GM06990 (cell line): ENCODE results near the gene UGP2.

Source experiments
- DNase-seq: peaks from one replicate; pipeline ENCODE4 v3.0.0-alpha.2; 2011; ENCODE audit not compliant: insufficient read length; ENCODE audit errors: extremely low read depth
- H3K27me3 ChIP-seq: replicated peaks from 2 replicates; pipeline ENCODE4 v1.6.0; 2011; ENCODE audit warnings: low read length; ENCODE audit not compliant: control insufficient read depth, insufficient read depth
- H3K36me3 ChIP-seq: 2 replicates; pipeline ENCODE4 v1.5.1; 2011; ENCODE audit warnings: low read length; ENCODE audit not compliant: control insufficient read depth, insufficient read depth
- H3K4me3 ChIP-seq: replicated peaks from 2 replicates; pipeline ENCODE4 v1.5.1; 2011; ENCODE audit warnings: low read depth, mild to moderate bottlenecking, control low read depth, low read length
- TF ChIP-seq, protein P1 (sequence below): IDR thresholded peaks from 2 replicates; pipeline ENCODE4 v1.5.1; 2011; ENCODE audit warnings: low read length, control low read depth, mild to moderate bottlenecking, inconsistent platforms; ENCODE audit not compliant: insufficient read depth, poor library complexity, severe bottlenecking

The UGP2 gene

DNA sequence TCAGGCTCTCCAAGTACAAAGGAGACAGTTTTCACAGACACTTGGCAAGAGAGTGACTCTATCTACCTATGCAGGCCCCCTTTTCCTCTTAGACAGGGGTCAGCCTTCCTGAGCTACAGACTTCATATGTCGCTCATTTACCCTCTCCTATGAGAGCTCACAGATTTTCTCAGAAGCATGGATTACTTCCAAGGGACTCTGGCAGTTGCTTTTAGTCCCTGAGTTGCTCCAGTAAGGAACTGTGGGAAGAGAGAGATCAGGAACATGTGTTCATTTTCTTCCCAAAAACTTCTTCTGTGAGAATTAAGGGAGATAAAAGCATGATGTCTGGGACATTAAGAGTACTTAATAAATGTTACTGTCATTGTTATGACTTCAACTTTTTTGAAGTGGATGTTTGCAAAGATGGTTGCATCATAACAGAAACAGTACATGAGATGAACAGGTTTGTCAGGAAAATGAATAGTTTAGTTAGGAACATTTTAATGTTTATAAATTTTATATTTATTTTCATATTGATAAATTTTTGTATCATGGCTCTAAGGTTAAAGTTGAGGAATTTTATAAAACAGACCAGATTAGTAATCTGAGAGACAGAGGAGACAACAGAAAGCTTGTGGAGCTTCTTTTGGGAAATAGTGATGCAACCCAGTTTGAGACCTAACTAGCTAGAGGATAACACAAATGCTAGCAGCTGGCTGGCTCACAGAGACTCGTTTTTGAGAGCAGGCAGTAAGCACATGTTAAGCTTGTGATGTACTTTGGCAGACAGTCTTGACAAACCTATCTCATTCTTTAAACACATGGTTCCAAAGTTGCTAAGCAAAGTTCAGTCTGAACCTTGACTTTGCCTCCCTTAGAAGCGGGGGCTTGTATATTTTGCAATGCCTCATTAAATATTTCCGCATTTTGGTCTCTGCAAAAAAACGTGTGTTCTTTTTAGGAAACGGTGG, 21.7 kb upstream of the UGP2 start:
- TF ChIP-seq, protein P1, sequence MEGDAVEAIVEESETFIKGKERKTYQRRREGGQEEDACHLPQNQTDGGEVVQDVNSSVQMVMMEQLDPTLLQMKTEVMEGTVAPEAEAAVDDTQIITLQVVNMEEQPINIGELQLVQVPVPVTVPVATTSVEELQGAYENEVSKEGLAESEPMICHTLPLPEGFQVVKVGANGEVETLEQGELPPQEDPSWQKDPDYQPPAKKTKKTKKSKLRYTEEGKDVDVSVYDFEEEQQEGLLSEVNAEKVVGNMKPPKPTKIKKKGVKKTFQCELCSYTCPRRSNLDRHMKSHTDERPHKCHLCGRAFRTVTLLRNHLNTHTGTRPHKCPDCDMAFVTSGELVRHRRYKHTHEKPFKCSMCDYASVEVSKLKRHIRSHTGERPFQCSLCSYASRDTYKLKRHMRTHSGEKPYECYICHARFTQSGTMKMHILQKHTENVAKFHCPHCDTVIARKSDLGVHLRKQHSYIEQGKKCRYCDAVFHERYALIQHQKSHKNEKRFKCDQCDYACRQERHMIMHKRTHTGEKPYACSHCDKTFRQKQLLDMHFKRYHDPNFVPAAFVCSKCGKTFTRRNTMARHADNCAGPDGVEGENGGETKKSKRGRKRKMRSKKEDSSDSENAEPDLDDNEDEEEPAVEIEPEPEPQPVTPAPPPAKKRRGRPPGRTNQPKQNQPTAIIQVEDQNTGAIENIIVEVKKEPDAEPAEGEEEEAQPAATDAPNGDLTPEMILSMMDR, result no peak
- DNase-seq, result no peak
- no peaks in the 10 kb centered on the region for H3K36me3 ChIP-seq
- no peak overlapping the region for H3K4me3 ChIP-seq
- H3K27me3 ChIP-seq, result no peaks in the 10 kb centered on the region

DNA sequence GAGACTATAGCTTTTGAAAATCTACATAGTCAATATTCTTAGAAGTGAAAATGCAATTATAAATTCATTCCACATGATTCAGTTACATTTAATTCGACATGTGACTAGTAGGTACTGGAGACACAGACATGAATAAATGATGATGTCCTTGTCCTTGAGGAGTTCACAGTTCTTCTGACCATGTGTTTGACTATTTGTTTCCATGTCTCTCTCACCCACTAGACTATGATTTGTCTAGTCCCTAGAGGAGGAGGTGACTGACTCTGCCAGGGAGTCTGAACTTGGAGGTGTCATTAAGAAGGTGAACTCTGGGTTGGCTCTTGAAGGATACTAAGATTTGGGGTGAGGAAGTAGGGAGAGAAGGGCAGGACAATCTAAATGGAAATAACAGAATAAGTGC, 20.7 kb upstream of the UGP2 start:
- H3K27me3 ChIP-seq, result no peaks in the 10 kb centered on the region
- H3K36me3 ChIP-seq, result no peaks in the 10 kb centered on the region
- no peak overlapping the region for H3K4me3 ChIP-seq
- DNase-seq, result no peak
- TF ChIP-seq, protein P1, result no peak

DNA sequence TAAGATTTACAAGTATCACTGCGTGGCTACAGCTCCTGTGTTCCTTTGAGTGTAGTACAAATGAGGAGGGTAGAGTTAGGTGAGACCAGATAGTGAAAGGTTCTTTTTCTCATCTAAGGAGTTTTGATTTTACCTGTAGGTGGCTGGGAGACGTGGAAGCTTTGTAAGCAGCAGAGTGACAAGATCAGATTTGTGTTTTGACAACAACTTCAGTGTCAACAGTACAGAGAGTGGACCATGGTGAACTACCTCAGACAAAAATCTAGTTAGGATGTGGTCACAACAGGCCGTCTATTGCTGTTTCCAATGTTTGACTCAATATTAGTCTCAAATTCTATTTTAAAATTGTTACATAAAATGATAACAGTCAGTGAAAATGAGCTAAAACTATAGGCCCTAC, 20.3 kb upstream of the UGP2 start:
- TF ChIP-seq, protein P1, result no peak
- DNase-seq, result no peak
- H3K36me3 ChIP-seq, result no peaks in the 10 kb centered on the region
- no peaks in the 10 kb centered on the region for H3K27me3 ChIP-seq
- no peak overlapping the region for H3K4me3 ChIP-seq

DNA sequence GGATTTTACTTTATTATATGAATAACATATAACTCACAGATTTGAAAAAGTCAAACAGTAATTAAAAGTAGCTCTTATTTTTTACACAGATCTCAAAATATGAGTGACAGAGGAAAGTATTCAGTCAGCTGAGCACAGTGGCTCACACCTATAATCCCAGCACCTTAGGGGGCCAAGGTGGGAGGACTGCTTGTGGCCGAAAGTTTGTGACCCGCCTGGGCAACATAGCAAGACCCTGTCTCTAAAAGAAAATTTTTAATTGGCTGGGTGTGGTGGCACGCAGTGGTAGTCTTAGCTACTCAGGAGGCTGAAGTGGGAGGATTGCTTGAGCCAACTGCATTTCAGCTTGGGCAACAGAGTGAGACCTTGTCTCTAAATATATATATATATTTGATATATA, 19.2 kb upstream of the UGP2 start:
- TF ChIP-seq, protein P1, result no peak

DNA sequence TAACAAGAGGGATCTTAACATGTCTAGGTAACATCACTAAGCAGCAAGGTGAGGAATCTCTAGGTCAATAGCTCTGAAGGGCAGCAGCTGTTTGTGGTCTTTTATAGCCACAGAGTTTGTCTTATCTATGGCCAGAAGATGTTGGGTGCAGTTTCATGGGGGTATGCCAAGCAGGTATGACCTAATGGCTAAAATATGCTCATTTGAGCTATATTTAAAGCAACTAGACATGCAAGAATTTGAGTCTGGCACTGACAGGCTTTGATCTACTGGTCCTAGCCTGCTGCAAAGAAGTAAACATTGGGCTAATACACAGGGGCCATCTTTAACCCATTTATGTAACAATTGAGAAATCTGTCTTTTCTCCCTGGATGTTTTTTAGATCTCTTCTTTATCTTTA, 13.9 kb upstream of the UGP2 start:
- Histone ChIP-seq H3K27me3 (no peaks in the 10 kb centered on the region), H3K36me3 (no peaks in the 10 kb centered on the region), H3K4me3 (no peak overlapping the region)
- TF ChIP-seq, protein P1, result no peak
- no peak for DNase-seq

More for the DNA sequence above, 19.2 kb upstream of the UGP2 start:
- Histone ChIP-seq H3K36me3 (no peaks in the 10 kb centered on the region), H3K4me3 (no peak overlapping the region), H3K27me3 (no peaks in the 10 kb centered on the region)
- no peak for DNase-seq

DNA sequence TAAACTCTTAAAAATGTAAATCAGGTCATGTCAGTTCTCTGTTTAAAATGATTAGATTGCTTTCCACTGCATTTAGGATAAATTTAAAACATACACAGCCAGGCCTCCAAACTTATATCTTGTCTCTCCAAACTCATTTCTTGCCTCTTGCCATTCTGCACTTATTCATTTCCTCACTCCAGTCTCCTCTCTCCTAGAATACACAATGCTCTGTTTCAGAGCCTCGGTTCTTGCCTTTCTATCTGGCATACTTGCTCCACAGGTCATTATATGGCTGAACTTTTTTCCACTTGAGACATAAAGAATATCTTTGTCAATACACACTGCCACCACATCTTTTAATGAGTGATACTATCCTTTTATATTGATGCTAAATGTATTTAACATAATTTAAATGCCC, 10.5 kb upstream of the UGP2 start:
- DNase-seq, result no peak
- H3K36me3 ChIP-seq, result no peaks in the 10 kb centered on the region
- H3K27me3 ChIP-seq, result no peaks in the 10 kb centered on the region
- TF ChIP-seq, protein P1, result no peak
- no peak overlapping the region for H3K4me3 ChIP-seq
